HK-2 (cell line): ENCODE measurements around the gene PSMB7.
"Not testable (repeated sequence)": the region's sequence is repeated elsewhere in the genome, so short reads cannot be mapped to it uniquely, and the experiment has no call there.

ENCODE experiments used
- DNase-seq: peaks from one replicate; pipeline ENCODE4 v3.0.0-alpha.2; 2018; ENCODE audit not compliant: unreplicated experiment

Gene PSMB7

GRCh38 chr9:124443625-124444024 is 28.4 kb upstream of the PSMB7 start:
- DNase-seq: no peak

- no peak for DNase-seq
Observed at GRCh38 chr9:124442826-124443225, 27.6 kb upstream of the PSMB7 start.

- DNase-seq: no peak
Observed at GRCh38 chr9:124442379-124442778, 27.1 kb upstream of the PSMB7 start.

GRCh38 chr9:124441291-124441690 is 26.0 kb upstream of the PSMB7 start:
- no peak for DNase-seq

- DNase-seq: no peak
Observed at GRCh38 chr9:124440786-124441185, 25.5 kb upstream of the PSMB7 start.

GRCh38 chr9:124439686-124440243 is 24.5 kb upstream of the PSMB7 start:
- no peak for DNase-seq

GRCh38 chr9:124439086-124439485 is 23.8 kb upstream of the PSMB7 start:
- no peak for DNase-seq

GRCh38 chr9:124438091-124438490 is 22.8 kb upstream of the PSMB7 start:
- no peak for DNase-seq

- no peak for DNase-seq
Observed at GRCh38 chr9:124437086-124437485, 21.8 kb upstream of the PSMB7 start.

GRCh38 chr9:124436320-124436719 is 21.1 kb upstream of the PSMB7 start:
- no peak for DNase-seq

- DNase-seq: no peak
Observed at GRCh38 chr9:124429530-124429867, 14.3 kb upstream of the PSMB7 start.

GRCh38 chr9:124428751-124429529 is 13.7 kb upstream of the PSMB7 start:
- DNase-seq: no peak

- no peak for DNase-seq
Observed at GRCh38 chr9:124427281-124427680, 12.0 kb upstream of the PSMB7 start.

- no peak for DNase-seq
Observed at GRCh38 chr9:124426361-124426760, 11.1 kb upstream of the PSMB7 start.

GRCh38 chr9:124425733-124426132 is 10.5 kb upstream of the PSMB7 start:
- DNase-seq: not testable (repeated sequence)

GRCh38 chr9:124423591-124423990 is 8.3 kb upstream of the PSMB7 start:
- DNase-seq: no peak

- DNase-seq: no peak
Observed at GRCh38 chr9:124423155-124423554, 7.9 kb upstream of the PSMB7 start.

- DNase-seq: no peak
Observed at GRCh38 chr9:124420991-124421543, 5.8 kb upstream of the PSMB7 start.

GRCh38 chr9:124419832-124420489 is 4.7 kb upstream of the PSMB7 start:
- DNase-seq: no peak

GRCh38 chr9:124415852-124416484 is 726 bp upstream of the PSMB7 start:
- DNase-seq: no peak

- DNase-seq: no peak
Observed at GRCh38 chr9:124414612-124415011, 630 bp downstream of the PSMB7 start.

GRCh38 chr9:124412228-124412575 is 3.0 kb downstream of the PSMB7 start:
- DNase-seq: no peak
